GM19395 (cell line): ENCODE data around the gene ZDHHC1.

Experiments used
- ATAC-seq: cut with Tn5 transposase; IDR thresholded peaks from one replicate; pipeline ENCODE4 v1.9.1; 2021; ENCODE audit warnings: mild to moderate bottlenecking, moderate library complexity; ENCODE audit not compliant: unreplicated experiment

The ZDHHC1 gene

GRCh38 chr16:67396159-67397035 lies 19.9 kb downstream of the ZDHHC1 start:
- no peak for ATAC-seq

DNA sequence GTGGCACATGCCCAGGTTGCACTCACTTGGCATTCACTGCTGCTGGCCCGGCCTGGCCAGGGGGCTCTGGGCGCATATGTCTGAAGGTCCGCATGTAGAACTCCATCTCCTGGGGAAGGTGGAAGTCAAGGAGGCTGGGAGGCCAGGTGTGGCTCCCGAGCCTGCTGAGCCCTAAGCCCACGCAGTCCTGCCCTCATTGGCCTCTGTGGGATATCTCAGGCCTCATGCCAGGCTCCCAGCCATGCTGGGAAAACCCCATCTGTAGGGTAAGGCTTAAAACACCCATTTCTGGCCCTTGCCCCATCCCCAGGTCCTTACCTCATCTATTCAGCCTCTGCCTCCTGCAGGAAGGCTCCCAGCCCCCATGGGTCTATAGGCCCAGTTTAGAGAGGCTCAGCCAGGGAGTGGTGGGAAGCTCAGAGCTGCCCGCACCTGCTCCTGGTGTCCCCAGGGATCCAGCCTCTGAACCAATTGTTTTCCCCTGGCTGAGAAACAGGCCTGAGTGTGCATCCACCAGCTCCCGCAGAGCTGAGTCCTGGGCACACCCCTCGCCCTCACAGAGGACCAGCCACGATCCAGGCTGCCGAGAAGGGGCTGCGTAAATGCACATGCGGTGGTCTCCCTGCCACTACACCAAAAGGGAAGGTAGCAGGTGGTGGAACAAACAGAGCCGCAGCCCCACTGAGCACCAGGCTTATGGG lies 20.7 kb downstream of the ZDHHC1 start:
- ATAC-seq: no peak

- ATAC-seq: no peak
Observed at GRCh38 chr16:67395105-67395457, 21.2 kb downstream of the ZDHHC1 start.

- ATAC-seq: no peak
Observed at GRCh38 chr16:67394155-67395104, 21.8 kb downstream of the ZDHHC1 start.

DNA sequence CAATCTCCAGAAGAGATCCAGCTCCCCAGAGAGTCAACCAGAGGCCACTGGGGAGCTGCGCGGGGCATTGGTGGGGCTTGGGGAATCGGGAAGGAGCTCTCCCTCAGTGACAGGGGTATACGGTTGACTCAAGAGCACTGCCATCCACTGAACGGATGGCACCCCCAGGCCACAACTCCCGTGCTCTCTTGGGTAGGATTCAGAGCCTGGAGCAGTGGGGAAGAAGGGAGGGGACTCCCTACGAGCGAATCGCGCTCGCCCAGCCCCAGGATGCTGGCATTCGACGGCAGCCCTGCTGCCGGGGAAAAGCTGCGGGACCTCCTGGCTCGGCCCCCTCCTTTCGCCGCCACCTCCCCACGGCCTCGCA lies 22.5 kb downstream of the ZDHHC1 start:
- no peak for ATAC-seq

- no peak for ATAC-seq
Observed at GRCh38 chr16:67393111-67393787, 23.0 kb downstream of the ZDHHC1 start, which contains the start of gene TPPP3. Gene TPPP3, minus strand, starts transcription at chr16:67393498. Its CDS starts 2,387 bp downstream, at chr16:67391111.

DNA sequence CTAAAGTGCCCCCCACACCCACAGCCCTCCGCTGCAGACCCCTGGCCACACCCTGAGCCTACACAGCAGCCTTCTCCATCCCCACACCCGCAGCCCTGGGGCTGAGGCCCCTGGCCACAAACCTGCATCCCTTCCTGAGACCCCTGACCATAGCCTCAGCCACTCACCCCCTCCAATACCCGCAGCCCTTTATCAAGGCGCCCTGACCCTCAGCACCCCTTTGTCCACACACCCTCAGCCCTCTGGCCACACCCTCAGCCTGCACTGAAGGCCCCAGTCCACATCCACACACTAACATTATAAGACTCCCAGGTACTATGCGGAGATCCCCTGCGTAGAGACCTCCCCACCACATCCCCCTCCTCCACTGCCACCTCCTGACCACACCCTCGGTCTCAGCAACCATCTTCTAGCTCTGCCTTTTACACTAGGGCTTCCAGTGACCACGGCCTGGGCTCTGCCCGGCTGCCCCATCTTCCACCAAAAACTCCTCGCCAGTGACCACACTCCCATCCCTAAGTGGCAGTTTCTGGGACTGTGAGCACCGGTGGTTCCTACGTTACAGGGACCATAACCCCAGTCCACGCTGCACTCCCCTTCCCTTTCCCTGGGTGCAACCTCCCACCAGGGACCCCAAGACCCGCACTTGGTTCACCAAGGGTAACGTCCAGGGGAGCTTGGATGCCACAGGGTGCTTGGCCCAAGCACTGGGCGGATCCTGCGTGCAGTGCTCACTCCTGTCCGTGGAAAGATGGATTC lies 23.8 kb downstream of the ZDHHC1 start:
- no peak for ATAC-seq

GRCh38 chr16:67391424-67392300 lies 24.6 kb downstream of the ZDHHC1 start:
- ATAC-seq: no peak

- ATAC-seq: no peak
Observed at GRCh38 chr16:67390816-67391423, 25.4 kb downstream of the ZDHHC1 start.

- ATAC-seq: no peak
Observed at GRCh38 chr16:67389911-67390815, 26.1 kb downstream of the ZDHHC1 start.

- ATAC-seq: no peak
Observed at GRCh38 chr16:67388591-67388990, 27.7 kb downstream of the ZDHHC1 start.

DNA sequence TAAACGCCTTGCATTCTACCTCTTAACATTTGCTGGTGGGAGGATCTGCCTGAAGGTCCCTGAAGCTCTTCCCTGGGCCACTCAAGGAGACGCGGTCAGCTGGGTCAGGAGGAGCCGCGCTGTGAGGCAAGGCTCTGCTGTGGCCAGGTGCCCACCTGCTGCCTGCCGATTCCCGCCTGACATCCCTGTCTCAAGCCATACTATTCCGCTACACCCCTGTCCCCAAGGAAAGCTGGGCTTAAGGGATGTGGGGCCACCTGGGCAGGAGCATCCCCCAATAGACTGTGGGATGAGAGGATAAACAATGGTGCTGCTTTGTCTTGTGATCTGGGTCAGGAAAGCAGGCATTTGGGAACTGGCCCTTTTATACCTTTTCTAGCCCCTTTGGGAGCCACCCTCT lies 28.1 kb downstream of the ZDHHC1 start:
- ATAC-seq: no peak

DNA sequence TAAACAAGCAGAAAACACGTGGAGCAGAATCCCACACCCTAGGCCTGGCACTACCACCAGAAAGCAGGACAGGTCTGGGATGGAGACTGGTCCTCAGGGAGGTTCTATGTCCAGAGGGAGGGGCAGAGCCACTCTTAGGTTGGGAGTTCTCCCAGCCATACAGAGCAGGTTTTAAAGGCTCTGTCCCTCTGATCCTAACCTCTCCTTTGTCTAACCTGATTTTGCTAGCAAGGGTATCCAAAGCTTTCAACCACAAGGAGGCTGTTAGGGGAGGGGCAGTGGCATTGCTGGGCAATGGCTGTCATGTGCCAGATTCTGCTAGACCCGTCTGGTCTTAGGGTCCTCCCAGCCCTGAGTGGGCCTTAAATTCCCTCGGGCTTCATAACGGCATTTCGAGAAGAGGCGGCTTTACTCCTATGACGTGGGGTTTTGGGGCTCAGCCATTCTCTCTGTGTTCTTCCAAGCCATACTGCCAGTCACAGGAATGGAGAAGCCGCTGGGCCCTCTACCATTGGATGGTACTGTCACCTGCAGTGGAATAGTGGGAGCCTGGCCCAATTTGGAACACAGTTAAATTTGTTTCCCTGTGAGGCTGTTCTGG lies 28.7 kb downstream of the ZDHHC1 start:
- no peak for ATAC-seq

GRCh38 chr16:67386861-67387455 lies 29.3 kb downstream of the ZDHHC1 start:
- ATAC-seq: no peak

DNA sequence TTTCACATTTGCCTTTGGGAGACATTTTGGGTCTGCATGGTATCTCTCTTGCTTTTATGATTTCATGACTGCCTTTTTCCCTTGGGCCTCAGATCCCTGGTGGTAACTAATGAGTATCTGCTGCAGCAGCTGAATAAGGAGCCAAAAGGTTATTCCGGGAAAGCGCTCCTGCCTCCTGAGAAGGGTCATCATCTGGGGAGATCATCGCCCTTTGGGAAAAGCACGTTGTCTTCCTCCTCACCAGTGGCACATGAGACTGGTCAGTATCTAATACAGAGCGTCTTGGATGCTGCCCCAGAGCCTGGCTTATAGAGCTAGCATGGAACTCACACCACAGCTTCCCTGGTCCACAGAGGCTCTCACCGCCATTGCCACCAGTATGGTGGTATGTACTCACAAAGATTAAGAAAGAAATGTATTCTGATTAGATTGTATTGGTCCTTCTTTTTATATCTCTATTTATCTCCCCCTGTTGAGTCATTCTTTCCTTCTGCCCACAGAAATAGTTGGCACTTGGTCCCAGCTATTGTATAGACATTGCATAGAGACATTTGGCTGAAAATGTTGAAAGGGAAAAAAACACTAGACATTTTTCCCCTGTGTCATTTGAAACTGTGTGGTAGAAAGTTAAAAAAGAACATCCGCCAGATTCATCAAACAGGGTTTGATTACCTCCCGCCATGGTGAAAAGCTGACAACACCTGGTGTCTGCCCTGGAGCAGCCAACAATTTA lies 31.3 kb downstream of the ZDHHC1 start:
- no peak for ATAC-seq

GRCh38 chr16:67383284-67383683 lies 33.0 kb downstream of the ZDHHC1 start:
- ATAC-seq: no peak
